Stomach (tissue), 9 donors: ENCODE results near the gene RP9. TPM values are rescaled to one million over a fixed set of nuclear protein-coding genes. Genes with fewer than 3 reads are reported as not detected.

Source experiments
- DNase-seq, 2 donors: peaks; one replicate each; pipeline versions ENCODE4 v3.0.0 to v3.0.0-alpha.2; 2013 to 2019
- H3K27ac ChIP-seq, 5 donors: fragments of 200-600 bp in 4 of 5; sonication (generic) in 4 of 5; one replicate each; pipeline ENCODE4 v1.5.1; 2013 to 2019; ENCODE audit warnings: mild to moderate bottlenecking in 1 of 5, moderate library complexity in 1 of 5
- H3K27me3 ChIP-seq, 3 donors: fragments of 200-600 bp; sonication (generic); one replicate each; pipeline ENCODE4 v1.5.1; 2017 to 2019; ENCODE audit warnings: mixed run types in 1 of 3
- H3K36me3 ChIP-seq, 4 donors: fragments of 200-600 bp; sonication (generic); 1 replicate in 3 of 4; 2 replicates in 1 of 4; pipeline ENCODE4 v1.5.1; 2016 to 2019
- H3K4me1 ChIP-seq, 4 donors: fragments of 200-600 bp; sonication (generic); one replicate each; pipeline ENCODE4 v1.5.1; 2016 to 2019
- H3K4me3 ChIP-seq, 4 donors: fragments of 200-600 bp; sonication (generic) in 3 of 4; one replicate each; pipeline ENCODE4 v1.5.1; 2016 to 2019; ENCODE audit warnings: mild to moderate bottlenecking in 1 of 4
- H3K9me3 ChIP-seq, 4 donors: fragments of 200-600 bp; sonication (generic); one replicate each; pipeline ENCODE4 v1.5.1; 2016 to 2019
- EP300 ChIP-seq: sonication (generic); formaldehyde crosslinking; IDR thresholded peaks from one replicate; pipeline ENCODE4 v1.6.1; 2017; ENCODE audit warnings: antibody characterized with exemption
- POLR2A ChIP-seq, 4 donors: fragments of 450-650 bp; IDR thresholded peaks; one replicate each; pipeline ENCODE4 v1.6.1; 2016; ENCODE audit warnings: antibody characterized with exemption in 4 of 4, control low read depth in 2 of 4, mild to moderate bottlenecking in 1 of 4, moderate library complexity in 1 of 4
- POLR2AphosphoS5 ChIP-seq, 3 donors: sonication (generic); formaldehyde crosslinking; IDR thresholded peaks; one replicate each; pipeline ENCODE4 v1.6.1; 2016; ENCODE audit warnings: antibody characterized with exemption in 3 of 3
- WGBS, 5 donors: extraction: QIAGEN DNeasy Blood & Tissue Kit in 3 of 5; methylation state at CpG; one replicate each; pipeline versions ENCODE4 v1.1.5 to v1.1.7; 2013 to 2018; 5-methylcytosine and 5-hydroxymethylcytosine counted together
- intact Hi-C: fragments of 100-400 bp; cut with DNase I; formaldehyde crosslinking; loops from one replicate; pipeline ENCODE4 v1.15.1; 2023; ENCODE audit warnings: low total_unique reads
- polyA plus RNA-seq, 3 donors: library from polyadenylated mRNA; stranded (reverse); fragments of 200-250 nt; gene quantifications; one replicate each; pipeline ENCODE4 v1.2.3, GENCODE V29; 2013
- total RNA-seq, 5 donors: library from RNA; depleted of rRNA; stranded (reverse); fragments of >200 nt; gene quantifications; one replicate each; pipeline versions ENCODE4 v1.1.0 to v1.2.3, GENCODE V29; 2014 to 2016
- TF ChIP-seq, protein P1 (sequence below), 7 experiments: fragments of 450-650 bp in 4 of 7; fragments of 200-600 bp in 3 of 7; sonication (generic) in 3 of 7; IDR thresholded peaks; one replicate each; pipeline ENCODE4 v1.5.1; 2016 to 2019; ENCODE audit warnings: antibody characterized with exemption in 7 of 7, control low read depth in 2 of 7, mild to moderate bottlenecking in 1 of 7
- donor health status: healthy with polysubstance abuse.
- donor health status: Bipolar disorder and iron deficiency.
- donor health status: healthy.

RP9 gene
- total and polyA plus RNA-seq, 8 donors = 2.2 to 80.0 (median 11.1) TPM; not detected in 1

DNA sequence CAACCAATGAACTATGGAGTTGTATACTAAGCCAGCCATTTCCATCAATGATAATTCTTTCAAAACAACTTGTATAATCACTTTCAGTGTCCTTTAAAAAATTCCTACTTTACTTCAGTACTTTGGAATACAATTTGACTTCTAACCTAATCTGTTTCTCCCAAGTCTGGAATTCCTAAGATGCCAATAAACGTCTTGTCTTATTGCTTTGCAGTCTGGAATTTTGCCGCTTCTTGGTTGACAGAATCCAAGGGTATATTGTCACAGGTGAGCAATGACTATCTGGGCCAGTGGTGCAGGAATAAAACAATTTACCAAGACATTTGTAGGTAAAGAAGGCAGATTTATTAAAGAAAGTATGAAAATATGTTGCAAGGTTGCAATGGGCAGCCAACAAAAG is 21.8 kb downstream of the RP9 start:
- 18 to 89% (median 29%) methylated on average over 2 of the region's 2 CpGs for WGBS, 5 donors
- no peak overlapping the region for H3K4me3 ChIP-seq
- H3K36me3 ChIP-seq = no peaks in the 10 kb centered on the region
- intact Hi-C loops = no loop called here
- H3K4me1 ChIP-seq = no peaks in the 10 kb centered on the region
- H3K27ac ChIP-seq = no peak overlapping the region
- H3K27me3 ChIP-seq = no peaks in the 10 kb centered on the region
- TF ChIP-seq POLR2A (IDR thresholded peaks at IDR 0.05) (no peak), EP300 (no peak), POLR2AphosphoS5 (IDR thresholded peaks at IDR 0.05) (no peak)
- TF ChIP-seq, protein P1, sequence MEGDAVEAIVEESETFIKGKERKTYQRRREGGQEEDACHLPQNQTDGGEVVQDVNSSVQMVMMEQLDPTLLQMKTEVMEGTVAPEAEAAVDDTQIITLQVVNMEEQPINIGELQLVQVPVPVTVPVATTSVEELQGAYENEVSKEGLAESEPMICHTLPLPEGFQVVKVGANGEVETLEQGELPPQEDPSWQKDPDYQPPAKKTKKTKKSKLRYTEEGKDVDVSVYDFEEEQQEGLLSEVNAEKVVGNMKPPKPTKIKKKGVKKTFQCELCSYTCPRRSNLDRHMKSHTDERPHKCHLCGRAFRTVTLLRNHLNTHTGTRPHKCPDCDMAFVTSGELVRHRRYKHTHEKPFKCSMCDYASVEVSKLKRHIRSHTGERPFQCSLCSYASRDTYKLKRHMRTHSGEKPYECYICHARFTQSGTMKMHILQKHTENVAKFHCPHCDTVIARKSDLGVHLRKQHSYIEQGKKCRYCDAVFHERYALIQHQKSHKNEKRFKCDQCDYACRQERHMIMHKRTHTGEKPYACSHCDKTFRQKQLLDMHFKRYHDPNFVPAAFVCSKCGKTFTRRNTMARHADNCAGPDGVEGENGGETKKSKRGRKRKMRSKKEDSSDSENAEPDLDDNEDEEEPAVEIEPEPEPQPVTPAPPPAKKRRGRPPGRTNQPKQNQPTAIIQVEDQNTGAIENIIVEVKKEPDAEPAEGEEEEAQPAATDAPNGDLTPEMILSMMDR (IDR thresholded peaks at IDR 0.05) = no peak
- H3K9me3 ChIP-seq = peaks cover 0 to 4% (median 0%) of the 10 kb centered on the region in 4 donors
- DNase-seq = no peak

DNA sequence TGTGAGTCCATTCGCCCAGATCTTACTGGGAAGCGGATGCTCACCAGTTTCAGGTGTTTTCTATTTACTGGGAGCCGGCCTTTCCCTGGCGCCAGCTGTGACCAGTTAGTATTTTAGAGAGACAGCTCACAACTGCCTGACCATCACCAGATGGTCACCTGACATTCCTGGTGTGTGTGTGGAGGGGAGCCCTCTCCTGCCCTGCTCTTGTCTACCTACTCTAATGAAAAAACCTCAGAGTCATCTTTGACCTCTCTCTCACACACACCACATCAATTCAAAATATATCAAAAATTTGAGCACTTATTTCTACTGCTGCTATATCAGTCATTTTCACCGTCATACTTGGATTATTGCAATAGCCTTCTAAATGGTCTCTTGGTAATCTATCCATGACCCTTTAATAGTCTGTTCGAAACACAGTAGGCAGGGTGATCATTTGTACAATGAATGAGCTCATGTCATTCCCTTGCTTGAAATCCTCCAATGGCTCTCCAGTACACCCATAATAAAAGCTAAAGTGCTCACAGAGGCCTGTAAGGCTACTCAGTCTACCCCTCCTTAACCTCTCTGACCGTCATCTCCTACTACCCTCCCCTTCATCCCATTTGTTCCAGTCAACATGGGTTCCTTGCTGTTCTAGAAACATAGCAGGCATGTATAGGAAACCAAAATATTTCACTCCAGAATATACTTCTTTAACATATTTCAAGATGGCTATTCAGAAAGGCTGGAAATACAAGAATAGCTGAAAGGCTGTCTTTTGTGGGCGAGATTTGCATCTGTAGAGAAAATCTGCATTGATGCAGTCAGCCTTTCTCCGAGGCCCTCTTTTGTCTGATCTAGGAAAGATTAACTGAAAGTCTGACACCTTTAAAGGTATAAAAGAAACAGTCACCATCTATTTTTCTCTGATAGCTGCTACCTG is 29.2 kb downstream of the RP9 start:
- 82 to 88% (median 85%) methylated on average over 9 of the region's 9 CpGs for WGBS, 5 donors
- Histone ChIP-seq H3K4me3 (no peak overlapping the region), H3K4me1 (no peaks in the 10 kb centered on the region), H3K9me3 (no peaks in the 10 kb centered on the region), H3K36me3 (no peaks in the 10 kb centered on the region), H3K27ac (no peak overlapping the region), H3K27me3 (no peaks in the 10 kb centered on the region)
- intact Hi-C loops = no loop called here
- TF ChIP-seq POLR2AphosphoS5 (IDR thresholded peaks at IDR 0.05) (no peak), EP300 (no peak), POLR2A (IDR thresholded peaks at IDR 0.05) (no peak)
- TF ChIP-seq, protein P1 (IDR thresholded peaks at IDR 0.05) = no peak
- DNase-seq = no peak

DNA sequence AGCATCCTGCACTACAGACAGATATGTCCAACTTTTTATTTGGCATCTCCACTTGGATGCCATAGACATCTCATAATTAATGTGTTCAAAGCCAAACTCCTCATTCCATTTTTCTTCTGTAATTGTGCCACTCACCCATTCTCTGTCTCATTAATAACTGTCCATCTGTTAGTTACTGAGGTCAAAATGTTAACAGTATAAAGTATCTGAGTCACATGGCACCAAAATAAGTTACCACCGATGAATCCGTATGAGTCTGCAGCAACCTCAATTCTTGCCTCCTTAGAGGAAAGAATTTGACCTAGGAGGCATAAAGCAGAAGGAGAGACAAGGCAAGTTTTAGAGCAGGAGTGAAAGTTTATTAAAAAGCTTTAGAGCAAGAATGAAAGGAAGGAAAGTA is 30.1 kb downstream of the RP9 start:
- WGBS, 5 donors = 87 to 93% (median 91%) methylated on average over 2 of the region's 2 CpGs
- intact Hi-C loops = no loop called here
- TF ChIP-seq POLR2AphosphoS5 (IDR thresholded peaks at IDR 0.05) (no peak), POLR2A (IDR thresholded peaks at IDR 0.05) (no peak), EP300 (no peak)
- TF ChIP-seq, protein P1 (IDR thresholded peaks at IDR 0.05) = no peak
- Histone ChIP-seq H3K27me3 (no peaks in the 10 kb centered on the region), H3K36me3 (no peaks in the 10 kb centered on the region), H3K4me3 (no peak overlapping the region), H3K4me1 (no peaks in the 10 kb centered on the region), H3K9me3 (no peaks in the 10 kb centered on the region), H3K27ac (no peak overlapping the region)
- DNase-seq = no peak

DNA sequence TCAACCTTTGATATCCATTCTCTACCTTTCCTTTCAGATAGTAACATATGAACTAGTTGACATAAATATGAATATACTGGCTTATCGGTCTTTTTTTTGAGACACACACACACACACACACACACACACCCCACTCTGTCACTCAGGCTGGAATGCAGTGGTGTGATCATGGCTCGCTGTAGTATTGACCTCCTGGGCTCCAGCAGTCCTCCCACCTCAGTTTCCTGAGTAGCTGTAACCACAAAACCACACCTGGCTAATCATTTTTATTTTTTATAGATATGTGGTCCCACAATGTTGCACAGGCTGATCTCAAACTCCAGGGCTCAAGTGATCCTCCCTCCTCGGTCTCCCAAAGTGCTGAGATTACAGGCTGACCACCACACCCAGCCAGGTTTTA is 32.5 kb downstream of the RP9 start:
- Histone ChIP-seq H3K4me1 (no peaks in the 10 kb centered on the region), H3K27me3 (no peaks in the 10 kb centered on the region), H3K27ac (no peak overlapping the region), H3K36me3 (no peaks in the 10 kb centered on the region), H3K9me3 (no peaks in the 10 kb centered on the region), H3K4me3 (no peak overlapping the region)
- no peak for TF ChIP-seq EP300
- TF ChIP-seq, protein P1 (IDR thresholded peaks at IDR 0.05) = no peak
- TF ChIP-seq POLR2A (IDR thresholded peaks at IDR 0.05) = no peak
- no peak for TF ChIP-seq POLR2AphosphoS5 (IDR thresholded peaks at IDR 0.05)
- 51 to 71% (median 63%) methylated on average over 3 of the region's 3 CpGs for WGBS, 5 donors
- intact Hi-C loops = no loop called here
- DNase-seq = no peak
